Measurements from ENCODE around the gene HSPA8.
A peak's percentile ranks its signal among the peaks of the same experiment; 100 is the strongest.
"Not testable (repeated sequence)": the region's sequence is repeated elsewhere in the genome, so short reads cannot be mapped to it uniquely, and the experiment has no call there.

Gene HSPA8

GRCh38 chr11:123072332-123072761, 10.4 kb upstream of the HSPA8 start:
- DNase-seq (ENCODE audit: low spot score) = no peak

- DNase-seq (ENCODE audit: low spot score) = no peak
Measured at GRCh38 chr11:123069908-123070821, 8.2 kb upstream of the HSPA8 start.

- DNase-seq (ENCODE audit: low spot score) = no peak
Measured at GRCh38 chr11:123065621-123066020, 3.7 kb upstream of the HSPA8 start.

- no peak for DNase-seq (ENCODE audit: low spot score)
Measured at GRCh38 chr11:123063826-123064657, 2.1 kb upstream of the HSPA8 start.

GRCh38 chr11:123062892-123063825, 1.2 kb upstream of the HSPA8 start:
- DNase-seq (ENCODE audit: low spot score) = peak; percentile 27

GRCh38 chr11:123062158-123062891, 389 bp upstream of the HSPA8 start:
- DNase-seq (ENCODE audit: low spot score) = peak; percentile 95

- DNase-seq (ENCODE audit: low spot score) = no peak
Measured at GRCh38 chr11:123060277-123061000, 1.5 kb downstream of the HSPA8 start.

GRCh38 chr11:123059041-123059920, 2.7 kb downstream of the HSPA8 start:
- DNase-seq (ENCODE audit: low spot score) = not testable (repeated sequence)

GRCh38 chr11:123057661-123058305, 4.2 kb downstream of the HSPA8 start:
- DNase-seq (ENCODE audit: low spot score) = no peak

- no peak for DNase-seq (ENCODE audit: low spot score)
Measured at GRCh38 chr11:123056835-123057491, 5.0 kb downstream of the HSPA8 start.

GRCh38 chr11:123055191-123055901, 6.6 kb downstream of the HSPA8 start:
- DNase-seq (ENCODE audit: low spot score) = no peak

GRCh38 chr11:123054301-123055065, 7.5 kb downstream of the HSPA8 start:
- DNase-seq (ENCODE audit: low spot score) = peak; percentile 64

GRCh38 chr11:123052901-123053721, 8.8 kb downstream of the HSPA8 start:
- DNase-seq (ENCODE audit: low spot score) = no peak

- DNase-seq (ENCODE audit: low spot score) = no peak
Measured at GRCh38 chr11:123051634-123052033, 10.3 kb downstream of the HSPA8 start.

GRCh38 chr11:123051146-123051545, 10.8 kb downstream of the HSPA8 start:
- no peak for DNase-seq (ENCODE audit: low spot score)

- no peak for DNase-seq (ENCODE audit: low spot score)
Measured at GRCh38 chr11:123047947-123048293, 14.0 kb downstream of the HSPA8 start.

Measured in hepatic stellate cell (primary cell).